Fibroblast of mammary gland (primary cell): ENCODE data around the gene EIF2B4.

ENCODE experiments used
- DNase-seq: peaks from one replicate; pipeline ENCODE4 v3.0.0-alpha.2; 2010; ENCODE audit warnings: low read depth
- H3K4me3 ChIP-seq: 2 replicates; pipeline ENCODE4 v1.5.1; 2011; ENCODE audit warnings: low read depth, mild to moderate bottlenecking, low read length, moderate library complexity; ENCODE audit not compliant: control insufficient read depth
- CTCF ChIP-seq: conservative IDR thresholded peaks from 2 replicates; pipeline ENCODE4 v1.5.1; 2011; ENCODE audit warnings: low read depth, low read length, inconsistent platforms; ENCODE audit not compliant: control insufficient read depth, insufficient read depth

EIF2B4 gene

GRCh38 chr2:27380626-27381545, 10.7 kb upstream of the EIF2B4 start, which contains the start of gene ZNF513:
TSS of gene ZNF513 (minus strand) at chr2:27380734. CDS start at chr2:27380526, 208 bp downstream.
- peak within 1 kb of the TSS; percentile 80 for H3K4me3 ChIP-seq
- DNase-seq = peak; percentile 94
- TF ChIP-seq CTCF = no peak

- DNase-seq = peak; percentile 62
- peak overlapping the region; percentile 80 for H3K4me3 ChIP-seq
- TF ChIP-seq CTCF = no peak
Observed at GRCh38 chr2:27379836-27380625, 9.9 kb upstream of the EIF2B4 start.

- no peak for TF ChIP-seq CTCF
- no peak for DNase-seq
- H3K4me3 ChIP-seq = peak overlapping the region; percentile 80
Observed at GRCh38 chr2:27379383-27379835, 9.3 kb upstream of the EIF2B4 start.

GRCh38 chr2:27378809-27379290, 8.7 kb upstream of the EIF2B4 start:
- H3K4me3 ChIP-seq = no peak overlapping the region
- TF ChIP-seq CTCF = no peak
- DNase-seq = no peak

GRCh38 chr2:27378096-27378808, 8.1 kb upstream of the EIF2B4 start:
- TF ChIP-seq CTCF = peak; percentile 9
- DNase-seq = peak; percentile 21
- H3K4me3 ChIP-seq = no peak overlapping the region

GRCh38 chr2:27377618-27378095, 7.5 kb upstream of the EIF2B4 start:
- no peak for TF ChIP-seq CTCF
- DNase-seq = no peak
- H3K4me3 ChIP-seq = no peak overlapping the region
